Mesendoderm (in vitro differentiated cells): ENCODE results near the gene KTN1.

Source experiments
- DNase-seq: peaks from one replicate; pipeline ENCODE4 v3.0.0; 2013
- H2AK5ac ChIP-seq: 2 replicates; pipeline ENCODE4 v1.6.1; 2013; ENCODE audit warnings: low read length, inconsistent platforms
- H2BK120ac ChIP-seq: 2 replicates; pipeline ENCODE4 v1.6.1; 2013; ENCODE audit warnings: low read depth, mild to moderate bottlenecking, low read length, moderate library complexity, mixed read lengths
- H2BK15ac ChIP-seq: replicated peaks from 2 replicates; pipeline ENCODE4 v1.6.1; 2013; ENCODE audit warnings: low read depth, mild to moderate bottlenecking, moderate library complexity
- H2BK5ac ChIP-seq: 2 replicates; pipeline ENCODE4 v1.6.1; 2013; ENCODE audit warnings: low read length, inconsistent platforms
- H3K18ac ChIP-seq: 2 replicates; pipeline ENCODE4 v1.6.1; 2013; ENCODE audit warnings: mild to moderate bottlenecking, low read length, mixed read lengths
- H3K23ac ChIP-seq: one replicate; pipeline ENCODE4 v1.6.1; 2013; ENCODE audit warnings: low read length
- H3K27ac ChIP-seq: 2 replicates; pipeline ENCODE4 v1.5.1; 2013; ENCODE audit warnings: low read depth, mild to moderate bottlenecking, inconsistent platforms, low read length, moderate library complexity
- H3K27me3 ChIP-seq: 2 replicates; pipeline ENCODE4 v1.6.1; 2013; ENCODE audit warnings: low read length, control low read depth, mild to moderate bottlenecking, inconsistent platforms; ENCODE audit not compliant: insufficient read depth, poor library complexity
- H3K36me3 ChIP-seq: 2 replicates; pipeline ENCODE4 v1.6.1; 2013; ENCODE audit warnings: low read length, inconsistent platforms; ENCODE audit not compliant: control insufficient read depth, insufficient read depth
- H3K4ac ChIP-seq: one replicate; pipeline ENCODE4 v1.6.1; 2013; ENCODE audit warnings: low read depth, mild to moderate bottlenecking, low read length, moderate library complexity
- H3K4me1 ChIP-seq: 2 replicates; pipeline ENCODE4 v1.6.1; 2013; ENCODE audit warnings: low read depth, low read length, inconsistent platforms; ENCODE audit not compliant: control insufficient read depth
- H3K4me2 ChIP-seq: 2 replicates; pipeline ENCODE4 v1.6.1; 2013; ENCODE audit warnings: low read length
- H3K4me3 ChIP-seq: 2 replicates; pipeline ENCODE4 v1.5.1; 2013; ENCODE audit warnings: mild to moderate bottlenecking, low read length
- H3K56ac ChIP-seq: one replicate; pipeline ENCODE4 v1.6.1; 2013; ENCODE audit warnings: low read length
- H3K79me1 ChIP-seq: 2 replicates; pipeline ENCODE4 v1.6.1; 2013; ENCODE audit warnings: low read length, inconsistent platforms
- H3K79me2 ChIP-seq: 2 replicates; pipeline ENCODE4 v1.6.1; 2013; ENCODE audit warnings: mild to moderate bottlenecking, low read length; ENCODE audit not compliant: control insufficient read depth, insufficient read depth
- H3K9ac ChIP-seq: 2 replicates; pipeline ENCODE4 v1.6.1; 2013; ENCODE audit warnings: low read length, inconsistent platforms
- H4K5ac ChIP-seq: one replicate; pipeline ENCODE4 v1.6.1; 2013; ENCODE audit warnings: low read length
- H4K8ac ChIP-seq: one replicate; pipeline ENCODE4 v1.6.1; 2013; ENCODE audit warnings: low read depth, mild to moderate bottlenecking, control low read depth, low read length, moderate library complexity
- WGBS: extraction: QIAGEN DNeasy Blood & Tissue Kit; methylation state at CpG from one replicate; pipeline ENCODE4 v1.1.7; 2013; ENCODE audit warnings: low lambda C conversion rate, missing lambda C conversion rate; ENCODE audit not compliant: insufficient coverage; ENCODE audit errors: extremely low coverage; 5-methylcytosine and 5-hydroxymethylcytosine counted together

Gene KTN1

GRCh38 chr14:55604900-55605418, 25.0 kb downstream of the KTN1 start:
- no peak overlapping the region for H3K23ac ChIP-seq
- peak overlapping the region; percentile 75 for H3K18ac ChIP-seq
- no peak overlapping the region for H4K8ac ChIP-seq
- no peak for DNase-seq
- no peak overlapping the region for H3K4ac ChIP-seq
- H4K5ac ChIP-seq = no peak overlapping the region
- no peak overlapping the region for H2AK5ac ChIP-seq
- H3K79me2 ChIP-seq = peaks cover 48% of the 10 kb centered on the region
- no peak overlapping the region for H2BK120ac ChIP-seq
- peaks cover 8% of the 10 kb centered on the region for H3K4me1 ChIP-seq
- H3K4me2 ChIP-seq = no peak overlapping the region
- peak overlapping the region; percentile 57 for H2BK15ac ChIP-seq
- no peak overlapping the region for H3K4me3 ChIP-seq
- no CpG with 5 or more reads among the region's 7 CpGs for WGBS
- H3K27ac ChIP-seq = no peak overlapping the region
- H3K56ac ChIP-seq = no peak overlapping the region
- peaks cover 4% of the 10 kb centered on the region for H3K79me1 ChIP-seq
- no peak overlapping the region for H3K9ac ChIP-seq
- H3K27me3 ChIP-seq = no peaks in the 10 kb centered on the region
- H2BK5ac ChIP-seq = no peak overlapping the region
- no peaks in the 10 kb centered on the region for H3K36me3 ChIP-seq

- H4K8ac ChIP-seq = no peak overlapping the region
- H3K4me2 ChIP-seq = no peak overlapping the region
- no peak overlapping the region for H4K5ac ChIP-seq
- H3K4me3 ChIP-seq = no peak overlapping the region
- DNase-seq = peak; percentile 75
- no peak overlapping the region for H3K18ac ChIP-seq
- no peak overlapping the region for H3K9ac ChIP-seq
- H2AK5ac ChIP-seq = no peak overlapping the region
- no peak overlapping the region for H2BK5ac ChIP-seq
- no peak overlapping the region for H3K23ac ChIP-seq
- no peak overlapping the region for H3K56ac ChIP-seq
- H2BK120ac ChIP-seq = no peak overlapping the region
- H3K4me1 ChIP-seq = peaks cover 8% of the 10 kb centered on the region
- no peaks in the 10 kb centered on the region for H3K27me3 ChIP-seq
- H3K79me1 ChIP-seq = peaks cover 5% of the 10 kb centered on the region
- no peak overlapping the region for H3K27ac ChIP-seq
- H3K4ac ChIP-seq = no peak overlapping the region
- no CpG with 5 or more reads among the region's 1 CpG for WGBS
- no peaks in the 10 kb centered on the region for H3K36me3 ChIP-seq
- no peak overlapping the region for H2BK15ac ChIP-seq
- peaks cover 48% of the 10 kb centered on the region for H3K79me2 ChIP-seq
These were observed 25.8 kb downstream of the KTN1 start for GRCh38 chr14:55605793-55606192.

- WGBS = no CpG with 5 or more reads among the region's 3 CpGs
These were observed 27.4 kb downstream of the KTN1 start for GRCh38 chr14:55607386-55607785.

GRCh38 chr14:55609681-55610080, 29.7 kb downstream of the KTN1 start:
- Histone ChIP-seq H3K36me3 (no peaks in the 10 kb centered on the region), H4K8ac (no peak overlapping the region), H2BK120ac (no peak overlapping the region), H3K79me2 (peaks cover 36% of the 10 kb centered on the region), H2BK15ac (no peak overlapping the region), H2AK5ac (no peak overlapping the region), H3K9ac (no peak overlapping the region), H3K27ac (no peak overlapping the region), H3K4me2 (no peak overlapping the region), H3K18ac (no peak overlapping the region), H2BK5ac (no peak overlapping the region), H3K4me3 (no peak overlapping the region), H3K56ac (no peak overlapping the region), H3K4me1 (peaks cover 10% of the 10 kb centered on the region), H3K79me1 (peaks cover 10% of the 10 kb centered on the region), H3K23ac (no peak overlapping the region), H4K5ac (no peak overlapping the region), H3K4ac (no peak overlapping the region), H3K27me3 (no peaks in the 10 kb centered on the region)
- peak; percentile 41 for DNase-seq
- WGBS = no CpG with 5 or more reads among the region's 4 CpGs

More at GRCh38 chr14:55607386-55607785, 27.4 kb downstream of the KTN1 start:
- H3K4ac ChIP-seq = no peak overlapping the region
- peaks cover 8% of the 10 kb centered on the region for H3K4me1 ChIP-seq
- no peak overlapping the region for H4K5ac ChIP-seq
- H3K79me2 ChIP-seq = peaks cover 49% of the 10 kb centered on the region
- H3K56ac ChIP-seq = no peak overlapping the region
- peaks cover 3% of the 10 kb centered on the region for H3K79me1 ChIP-seq
- no peak overlapping the region for H2AK5ac ChIP-seq
- no peak overlapping the region for H2BK120ac ChIP-seq
- H3K18ac ChIP-seq = no peak overlapping the region
- H4K8ac ChIP-seq = no peak overlapping the region
- H2BK15ac ChIP-seq = no peak overlapping the region
- H3K4me2 ChIP-seq = no peak overlapping the region
- peak; percentile 70 for DNase-seq
- H3K4me3 ChIP-seq = no peak overlapping the region
- no peak overlapping the region for H3K9ac ChIP-seq
- no peaks in the 10 kb centered on the region for H3K27me3 ChIP-seq
- no peak overlapping the region for H2BK5ac ChIP-seq
- H3K23ac ChIP-seq = no peak overlapping the region
- H3K36me3 ChIP-seq = no peaks in the 10 kb centered on the region
- H3K27ac ChIP-seq = no peak overlapping the region

- Histone ChIP-seq H2BK15ac (no peak overlapping the region), H3K18ac (peak overlapping the region; percentile 39), H3K36me3 (no peaks in the 10 kb centered on the region), H3K9ac (no peak overlapping the region), H2BK5ac (no peak overlapping the region), H4K5ac (no peak overlapping the region), H3K27me3 (no peaks in the 10 kb centered on the region), H4K8ac (no peak overlapping the region), H3K4me2 (no peak overlapping the region), H2BK120ac (no peak overlapping the region), H3K27ac (no peak overlapping the region), H3K79me1 (peaks cover 12% of the 10 kb centered on the region), H3K79me2 (peaks cover 30% of the 10 kb centered on the region), H3K23ac (peak overlapping the region; percentile 29), H3K4ac (no peak overlapping the region), H3K4me1 (peaks cover 8% of the 10 kb centered on the region), H3K4me3 (no peak overlapping the region), H3K56ac (no peak overlapping the region), H2AK5ac (no peak overlapping the region)
- WGBS = no CpG with 5 or more reads among the region's 12 CpGs
- no peak for DNase-seq
These were observed 30.8 kb downstream of the KTN1 start for GRCh38 chr14:55610713-55611370.

- Histone ChIP-seq H3K23ac (no peak overlapping the region), H3K27ac (no peak overlapping the region), H3K27me3 (no peaks in the 10 kb centered on the region), H2BK120ac (no peak overlapping the region), H4K8ac (no peak overlapping the region), H3K4me3 (no peak overlapping the region), H3K4me2 (no peak overlapping the region), H3K56ac (no peak overlapping the region), H2AK5ac (no peak overlapping the region), H2BK15ac (no peak overlapping the region), H3K36me3 (no peaks in the 10 kb centered on the region), H3K4me1 (peaks cover 8% of the 10 kb centered on the region), H3K79me2 (peaks cover 30% of the 10 kb centered on the region), H2BK5ac (no peak overlapping the region), H3K18ac (no peak overlapping the region), H3K79me1 (peaks cover 12% of the 10 kb centered on the region), H3K9ac (no peak overlapping the region), H3K4ac (no peak overlapping the region), H4K5ac (no peak overlapping the region)
- DNase-seq = no peak
These were observed 31.9 kb downstream of the KTN1 start for GRCh38 chr14:55611859-55612258.
